ENCODE results near the gene PDE6G. TPM values are rescaled to one million over a fixed set of nuclear protein-coding genes. Genes with fewer than 3 reads are reported as not detected.

The PDE6G gene
- total and polyA plus RNA-seq, 9 donors = 0.22 to 1.3 (median 0.39) TPM; not detected in 6

DNA sequence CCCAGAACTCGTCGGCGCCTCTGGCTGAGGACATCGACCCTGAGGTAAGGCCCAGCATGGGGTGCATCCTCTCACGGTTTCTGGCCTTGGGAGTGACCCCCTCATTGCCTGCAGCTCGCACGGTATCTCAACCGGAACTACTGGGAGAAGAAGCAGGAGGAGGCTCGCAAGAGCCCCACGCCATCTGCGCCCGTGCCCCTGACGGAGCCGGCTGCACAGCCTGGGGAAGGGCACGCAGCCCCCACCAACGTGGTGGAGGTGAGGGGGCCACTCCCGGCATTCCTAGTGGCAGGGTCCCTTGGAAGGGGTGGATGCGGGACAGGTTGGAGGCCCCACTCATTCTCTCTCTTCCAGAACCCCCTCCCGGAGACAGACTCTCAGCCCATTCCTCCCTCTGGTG, 38.5 kb upstream of the PDE6G start:
- no peaks in the 10 kb centered on the region for H3K27me3 ChIP-seq
- no peaks in the 10 kb centered on the region for H3K36me3 ChIP-seq
- no peaks in the 10 kb centered on the region for H3K4me1 ChIP-seq (ENCODE audit: insufficient read depth)
- intact Hi-C loops (cut with DNase I) = no loop called here
- 87 to 93% (median 88%) methylated on average over 11 to 19 of the region's 19 CpGs for WGBS, 3 donors
- H3K9me3 ChIP-seq = no peaks in the 10 kb centered on the region
- no peak for DNase-seq
- no peak overlapping the region for H3K27ac ChIP-seq
- no peak for TF ChIP-seq EP300 (IDR thresholded peaks at IDR 0.05)
- TF ChIP-seq POLR2A (IDR thresholded peaks at IDR 0.05) = no peak
- TF ChIP-seq, protein P1, sequence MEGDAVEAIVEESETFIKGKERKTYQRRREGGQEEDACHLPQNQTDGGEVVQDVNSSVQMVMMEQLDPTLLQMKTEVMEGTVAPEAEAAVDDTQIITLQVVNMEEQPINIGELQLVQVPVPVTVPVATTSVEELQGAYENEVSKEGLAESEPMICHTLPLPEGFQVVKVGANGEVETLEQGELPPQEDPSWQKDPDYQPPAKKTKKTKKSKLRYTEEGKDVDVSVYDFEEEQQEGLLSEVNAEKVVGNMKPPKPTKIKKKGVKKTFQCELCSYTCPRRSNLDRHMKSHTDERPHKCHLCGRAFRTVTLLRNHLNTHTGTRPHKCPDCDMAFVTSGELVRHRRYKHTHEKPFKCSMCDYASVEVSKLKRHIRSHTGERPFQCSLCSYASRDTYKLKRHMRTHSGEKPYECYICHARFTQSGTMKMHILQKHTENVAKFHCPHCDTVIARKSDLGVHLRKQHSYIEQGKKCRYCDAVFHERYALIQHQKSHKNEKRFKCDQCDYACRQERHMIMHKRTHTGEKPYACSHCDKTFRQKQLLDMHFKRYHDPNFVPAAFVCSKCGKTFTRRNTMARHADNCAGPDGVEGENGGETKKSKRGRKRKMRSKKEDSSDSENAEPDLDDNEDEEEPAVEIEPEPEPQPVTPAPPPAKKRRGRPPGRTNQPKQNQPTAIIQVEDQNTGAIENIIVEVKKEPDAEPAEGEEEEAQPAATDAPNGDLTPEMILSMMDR (IDR thresholded peaks at IDR 0.05) = no peak
- H3K4me3 ChIP-seq = no peak overlapping the region

DNA sequence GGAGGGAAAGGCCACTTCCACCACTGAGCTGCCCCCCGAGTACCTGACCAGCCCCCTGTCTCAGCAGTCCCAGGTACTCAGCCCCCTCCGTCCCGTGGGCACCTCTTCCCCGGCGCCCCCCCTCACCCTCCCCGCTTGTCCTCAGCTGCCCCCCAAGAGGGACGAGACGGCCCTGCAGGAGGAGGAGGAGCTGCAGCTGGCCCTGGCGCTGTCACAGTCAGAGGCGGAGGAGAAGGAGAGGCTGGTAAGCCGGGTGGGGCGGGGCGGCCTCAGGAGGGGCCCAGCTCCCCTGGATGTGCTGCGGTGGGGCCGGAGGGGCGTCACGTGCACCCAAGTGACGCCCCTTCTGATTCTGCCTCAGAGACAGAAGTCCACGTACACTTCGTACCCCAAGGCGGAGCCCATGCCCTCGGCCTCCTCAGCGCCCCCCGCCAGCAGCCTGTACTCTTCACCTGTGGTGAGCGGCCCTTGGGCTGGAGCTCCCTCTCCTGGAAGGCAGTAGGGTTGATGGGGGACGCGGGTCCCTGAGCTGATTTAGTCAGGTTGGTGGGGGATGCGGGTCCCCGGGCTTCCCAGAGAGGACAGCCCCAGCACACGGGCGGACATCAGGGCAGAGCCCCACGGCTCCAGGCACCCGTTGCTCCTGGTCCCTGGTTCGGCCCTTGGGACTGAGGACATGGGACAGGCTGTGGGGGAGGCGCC, 37.3 kb upstream of the PDE6G start:
- no peaks in the 10 kb centered on the region for H3K27me3 ChIP-seq
- H3K4me3 ChIP-seq = no peak overlapping the region
- no peaks in the 10 kb centered on the region for H3K4me1 ChIP-seq (ENCODE audit: insufficient read depth)
- WGBS, 3 donors = 82 to 85% (median 84%) methylated on average over 27 to 35 of the region's 35 CpGs
- intact Hi-C loops (cut with DNase I) = no loop called here
- no peak for TF ChIP-seq POLR2A (IDR thresholded peaks at IDR 0.05)
- TF ChIP-seq EP300 (IDR thresholded peaks at IDR 0.05) = no peak
- TF ChIP-seq, protein P1 (IDR thresholded peaks at IDR 0.05) = no peak
- no peaks in the 10 kb centered on the region for H3K9me3 ChIP-seq
- H3K36me3 ChIP-seq = no peaks in the 10 kb centered on the region
- no peak for DNase-seq
- H3K27ac ChIP-seq = no peak overlapping the region

DNA sequence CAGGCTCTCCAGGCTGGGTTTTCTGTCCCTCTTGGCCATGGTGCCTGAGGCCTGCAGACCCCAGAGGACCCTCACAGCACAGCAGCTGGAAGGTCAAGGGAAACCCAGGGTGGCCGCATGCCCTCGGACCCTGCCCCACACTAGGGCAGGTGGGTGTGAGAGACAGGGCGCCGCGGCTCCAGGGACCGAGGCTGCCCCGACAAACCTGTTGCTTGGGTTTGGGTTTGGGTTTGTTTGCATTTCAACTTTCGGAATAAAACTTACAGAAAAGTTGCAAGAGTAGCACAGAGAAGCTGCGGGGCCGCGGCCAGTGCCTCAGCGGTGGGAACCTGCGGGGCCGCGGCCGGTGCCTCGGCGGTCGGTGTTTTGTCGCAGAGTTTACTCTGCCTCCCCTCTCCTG, 35.3 kb upstream of the PDE6G start:
- DNase-seq = no peak
- Histone ChIP-seq H3K4me3 (no peak overlapping the region), H3K27ac (no peak overlapping the region), H3K4me1 (ENCODE audit: insufficient read depth) (no peaks in the 10 kb centered on the region), H3K36me3 (no peaks in the 10 kb centered on the region), H3K27me3 (no peaks in the 10 kb centered on the region), H3K9me3 (no peaks in the 10 kb centered on the region)
- intact Hi-C loops (cut with DNase I) = no loop called here
- TF ChIP-seq, protein P1 (IDR thresholded peaks at IDR 0.05) = no peak
- TF ChIP-seq EP300 (IDR thresholded peaks at IDR 0.05) = no peak
- TF ChIP-seq POLR2A (IDR thresholded peaks at IDR 0.05) = no peak
- WGBS, 3 donors = 91 to 96% (median 92%) methylated on average over 17 to 20 of the region's 20 CpGs

DNA sequence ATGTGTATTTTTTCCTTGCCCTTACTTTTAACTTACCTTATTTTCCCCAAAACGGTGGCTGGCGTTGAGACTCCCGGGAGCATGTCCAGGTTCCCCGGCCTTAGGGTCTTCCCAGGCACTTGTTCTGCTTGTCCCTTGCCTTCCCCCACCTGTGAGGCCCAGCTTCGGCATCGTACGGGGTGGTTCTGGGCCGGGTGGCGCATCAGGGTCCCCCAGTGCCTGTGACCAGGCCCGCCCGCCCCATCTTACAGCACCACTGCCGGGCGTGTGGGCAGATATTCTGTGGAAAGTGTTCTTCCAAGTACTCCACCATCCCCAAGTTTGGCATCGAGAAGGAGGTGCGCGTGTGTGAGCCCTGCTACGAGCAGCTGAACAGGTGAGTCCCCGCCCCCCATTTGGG, 34.9 kb upstream of the PDE6G start:
- WGBS, 3 donors = 86 to 89% (median 89%) methylated on average over 18 of the region's 18 CpGs
- H3K36me3 ChIP-seq = no peaks in the 10 kb centered on the region
- H3K4me1 ChIP-seq (ENCODE audit: insufficient read depth) = no peaks in the 10 kb centered on the region
- H3K9me3 ChIP-seq = no peaks in the 10 kb centered on the region
- DNase-seq = no peak
- no peak overlapping the region for H3K27ac ChIP-seq
- no peak overlapping the region for H3K4me3 ChIP-seq
- no peaks in the 10 kb centered on the region for H3K27me3 ChIP-seq
- no peak for TF ChIP-seq POLR2A (IDR thresholded peaks at IDR 0.05)
- TF ChIP-seq, protein P1 (IDR thresholded peaks at IDR 0.05) = no peak
- TF ChIP-seq EP300 (IDR thresholded peaks at IDR 0.05) = no peak
- intact Hi-C loops (cut with DNase I) = no loop called here
